Immature natural killer cell (primary cell): ENCODE measurements around the gene RAB34. TPM values are rescaled to one million over a fixed set of nuclear protein-coding genes. Genes with fewer than 3 reads are reported as not detected.
A peak's percentile ranks its signal among the peaks of the same experiment; 100 is the strongest.
"Not testable (repeated sequence)": the region's sequence is repeated elsewhere in the genome, so short reads cannot be mapped to it uniquely, and the experiment has no call there.

Source experiments
- DNase-seq, 3 donors: peaks; one replicate each; pipeline ENCODE4 v3.0.0; 2022; ENCODE audit warnings: mixed read lengths in 1 of 3
- H3K27ac Mint-ChIP-seq, 6 donors: one replicate each; pipeline ENCODE4 v1.8.0; 2020; ENCODE audit warnings: mixed read lengths in 6 of 6, mild to moderate bottlenecking in 5 of 6, inconsistent platforms in 4 of 6, moderate library complexity in 3 of 6
- H3K27me3 Mint-ChIP-seq, 3 donors: one replicate each; pipeline ENCODE4 v1.8.0; 2020 to 2021; ENCODE audit warnings: low read depth in 3 of 3, mild to moderate bottlenecking in 3 of 3, mixed read lengths in 3 of 3, moderate library complexity in 3 of 3, inconsistent platforms in 1 of 3
- H3K36me3 Mint-ChIP-seq, 3 donors: one replicate each; pipeline ENCODE4 v1.8.0; 2020; ENCODE audit warnings: mixed read lengths in 3 of 3, inconsistent platforms in 2 of 3, mild to moderate bottlenecking in 2 of 3
- H3K4me1 Mint-ChIP-seq, 2 donors: one replicate each; pipeline ENCODE4 v1.8.0; 2020; ENCODE audit warnings: inconsistent platforms in 2 of 2, mild to moderate bottlenecking in 2 of 2, mixed read lengths in 2 of 2, moderate library complexity in 1 of 2
- H3K4me3 Mint-ChIP-seq, 5 donors: one replicate each; pipeline ENCODE4 v1.8.0; 2020; ENCODE audit warnings: mild to moderate bottlenecking in 5 of 5, mixed read lengths in 5 of 5, inconsistent platforms in 3 of 5, moderate library complexity in 3 of 5
- H3K9me3 Mint-ChIP-seq, 6 donors: one replicate each; pipeline ENCODE4 v1.8.0; 2020; ENCODE audit warnings: mild to moderate bottlenecking in 6 of 6, mixed read lengths in 6 of 6, inconsistent platforms in 4 of 6, moderate library complexity in 3 of 6
- polyA plus RNA-seq, 3 donors: library from polyadenylated mRNA; unstranded; fragments of 300-500 nt; fragmentation: Illumina TruSeq; gene quantifications; one replicate each; pipeline ENCODE4 v1.2.3, GENCODE V29; 2021

Gene RAB34
- polyA plus RNA-seq, 3 donors from 2014 or later, result 2.3 to 6.1 (median 5.3) TPM

DNA sequence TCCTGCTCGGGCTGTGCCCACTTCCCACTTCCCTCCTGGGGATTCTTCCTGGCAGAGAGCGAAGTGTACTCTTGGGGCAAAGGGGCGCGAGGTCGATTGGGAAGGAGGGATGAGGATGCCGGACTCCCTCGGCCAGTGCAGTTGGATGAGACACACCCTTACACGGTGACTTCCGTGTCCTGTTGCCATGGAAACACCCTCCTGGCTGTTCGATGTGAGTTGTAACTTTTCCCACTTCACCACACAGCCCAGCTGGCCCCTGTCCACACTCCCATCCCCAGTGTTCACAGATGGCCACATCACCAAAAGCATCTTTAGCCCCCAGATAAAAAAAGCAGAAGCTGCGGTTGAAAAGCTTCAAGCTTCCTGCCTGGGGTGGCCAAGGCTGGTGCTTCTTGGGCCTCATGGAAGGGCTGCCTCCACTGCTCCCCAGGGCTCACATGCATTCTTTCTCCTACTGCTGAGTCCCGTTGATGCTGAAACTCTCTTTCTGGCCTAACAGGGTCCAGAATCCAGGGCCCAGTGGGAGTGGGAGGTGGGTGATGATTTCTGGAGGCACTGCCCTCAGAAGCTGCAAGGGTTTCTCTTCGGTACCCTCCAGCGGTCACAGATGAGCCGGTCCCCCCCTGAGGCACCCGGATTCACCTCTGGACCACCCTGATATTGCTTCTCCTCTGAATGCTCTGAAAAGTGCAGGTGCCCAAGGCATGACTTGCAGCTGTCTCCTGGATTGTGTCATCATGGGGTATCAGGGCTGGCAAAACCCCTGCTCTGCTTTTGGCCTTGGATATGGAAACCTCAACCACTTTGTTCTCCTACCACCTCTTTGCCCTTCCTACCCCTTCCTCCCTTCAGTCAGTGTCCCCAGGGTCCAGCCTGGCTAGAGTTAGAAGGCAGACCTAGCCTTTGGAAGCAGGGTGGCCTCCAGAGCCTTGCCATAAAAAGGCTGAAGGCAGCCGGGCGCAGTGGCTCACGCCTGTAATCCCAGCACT, 24.0 kb upstream of the RAB34 start:
- DNase-seq, result no peak
- Mint-ChIP-seq H3K27ac (no peak overlapping the region), H3K9me3 (no peaks in the 10 kb centered on the region), H3K36me3 (no peaks in the 10 kb centered on the region), H3K4me1 (peaks cover 10 to 22% of the 10 kb centered on the region in 2 donors), H3K4me3 (peak overlapping the region in 3 of 5 donors; percentile 13 to 18 (median 17)), H3K27me3 (peaks cover 2 to 12% (median 5%) of the 10 kb centered on the region in 3 donors)

DNA sequence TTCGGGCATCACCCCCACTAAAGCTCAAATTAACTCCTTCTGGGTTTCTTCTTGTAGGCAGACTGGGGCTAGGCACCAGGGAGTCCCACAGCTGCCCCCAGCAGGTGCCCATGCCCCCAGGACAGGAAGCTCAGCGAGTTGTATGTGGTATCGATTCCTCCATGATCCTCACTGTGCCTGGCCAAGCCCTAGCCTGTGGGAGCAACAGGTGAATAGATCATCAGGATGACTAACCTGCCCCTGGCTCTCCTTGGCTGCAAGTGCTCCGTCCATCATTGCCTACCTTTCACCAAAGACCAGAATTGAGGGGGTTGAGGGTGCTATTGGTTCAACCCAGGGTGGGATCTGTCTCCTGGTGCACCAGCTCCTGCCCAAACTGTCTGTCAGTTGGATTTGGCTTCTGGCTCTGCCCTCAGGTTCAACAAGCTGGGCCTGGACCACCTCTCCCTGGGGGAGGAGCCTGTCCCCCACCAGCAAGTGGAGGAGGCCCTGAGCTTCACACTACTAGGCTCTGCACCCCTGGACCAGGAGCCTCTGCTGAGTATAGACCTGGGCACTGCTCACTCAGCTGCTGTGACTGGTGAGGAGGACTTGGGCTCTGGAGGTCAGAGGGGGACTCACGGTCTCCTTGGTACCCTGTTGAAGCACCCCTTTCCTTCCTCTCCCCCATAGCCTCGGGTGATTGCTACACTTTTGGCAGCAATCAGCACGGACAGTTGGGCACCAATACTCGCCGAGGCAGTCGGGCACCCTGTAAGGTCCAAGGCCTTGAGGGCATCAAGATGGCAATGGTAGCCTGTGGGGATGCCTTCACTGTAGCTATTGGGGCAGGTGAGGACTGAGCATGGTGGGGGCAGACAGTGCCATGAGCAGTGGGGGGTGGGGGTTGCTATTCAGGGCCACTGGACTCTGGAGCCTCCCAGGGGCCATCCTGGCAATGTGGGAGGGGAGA, 23.0 kb upstream of the RAB34 start:
- Mint-ChIP-seq H3K27me3 (peaks cover 2 to 11% (median 3%) of the 10 kb centered on the region in 3 donors), H3K36me3 (no peaks in the 10 kb centered on the region), H3K4me3 (peak overlapping the region in 2 of 5 donors; percentile 13 to 17), H3K9me3 (no peaks in the 10 kb centered on the region), H3K4me1 (peaks cover 10 to 16% of the 10 kb centered on the region in 2 donors), H3K27ac (no peak overlapping the region)
- no peak for DNase-seq

DNA sequence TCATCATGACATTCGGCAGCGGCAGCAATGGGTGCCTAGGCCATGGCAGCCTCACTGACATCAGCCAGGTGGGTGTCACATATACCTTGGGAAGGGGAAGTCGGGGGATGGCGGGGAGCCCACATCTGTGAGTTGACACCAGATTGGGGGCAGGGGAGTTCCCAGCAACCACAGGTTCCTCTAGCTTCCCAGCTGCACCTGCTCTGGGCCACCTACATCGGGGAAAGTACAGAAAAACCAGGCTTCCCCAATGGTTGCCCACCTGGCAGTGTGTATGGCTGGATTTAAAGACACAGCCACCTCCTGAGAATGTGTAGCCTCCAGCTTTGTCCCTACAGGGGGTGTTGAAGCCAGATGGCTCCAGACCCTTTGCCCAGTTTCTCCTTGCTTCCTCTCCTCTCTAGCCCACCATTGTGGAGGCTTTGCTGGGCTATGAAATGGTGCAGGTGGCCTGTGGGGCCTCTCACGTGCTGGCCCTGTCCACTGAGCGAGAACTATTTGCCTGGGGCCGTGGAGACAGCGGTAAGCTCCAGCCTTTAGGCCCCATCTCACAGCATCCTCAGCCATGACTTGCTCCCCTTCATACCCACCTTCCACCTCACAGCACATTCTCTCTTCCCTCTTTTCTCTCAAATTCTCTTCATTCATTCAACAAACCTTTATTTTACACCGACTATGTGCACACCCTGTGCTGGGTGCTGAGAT, 21.2 kb upstream of the RAB34 start:
- Mint-ChIP-seq H3K4me1 (peaks cover 0 to 4% of the 10 kb centered on the region in 2 donors), H3K27ac (peak overlapping the region in 1 of 6 donors; percentile 71)
- DNase-seq, result no peak

DNA sequence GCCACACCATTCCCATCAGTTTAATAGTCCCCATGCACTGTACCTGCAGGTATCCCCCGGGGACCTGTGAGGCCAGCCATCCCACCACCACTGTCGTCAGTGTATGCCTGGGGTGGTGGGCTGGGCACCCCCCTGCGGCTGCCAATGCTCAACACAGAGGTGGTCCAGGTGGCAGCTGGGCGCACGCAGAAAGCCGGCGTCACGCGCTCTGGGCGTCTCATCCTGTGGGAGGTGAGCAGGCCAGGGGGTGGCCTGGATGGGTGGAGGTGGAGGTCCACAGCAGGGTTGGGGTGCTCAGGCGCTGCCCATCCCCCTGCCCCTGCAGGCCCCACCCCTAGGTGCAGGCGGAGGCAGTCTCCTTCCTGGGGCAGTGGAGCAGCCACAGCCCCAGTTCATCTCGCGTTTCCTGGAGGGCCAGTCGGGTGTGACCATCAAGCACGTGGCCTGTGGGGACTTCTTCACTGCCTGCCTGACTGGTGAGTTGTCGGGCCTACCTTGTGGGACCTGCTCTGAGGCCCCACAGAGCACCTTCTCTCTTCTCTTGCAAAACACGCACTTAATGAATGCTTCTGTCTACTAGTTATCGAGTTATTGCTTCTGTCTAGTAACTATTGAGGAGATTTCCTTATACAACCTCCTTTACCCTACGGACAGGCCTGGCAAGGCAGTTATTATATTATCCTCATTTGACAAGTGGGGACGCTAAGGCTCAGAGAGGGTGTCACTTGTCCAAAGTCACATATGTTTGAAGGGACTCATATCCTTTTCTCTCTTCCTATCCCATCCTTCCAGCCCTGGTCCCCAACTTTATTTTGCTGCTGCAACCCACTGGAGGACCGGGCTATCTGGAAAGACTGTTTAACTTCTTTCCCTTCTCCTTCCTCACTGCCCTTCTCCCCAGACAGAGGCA, 20.4 kb upstream of the RAB34 start:
- H3K9me3 Mint-ChIP-seq, result no peaks in the 10 kb centered on the region
- H3K4me1 Mint-ChIP-seq, result peaks cover 0 to 2% of the 10 kb centered on the region in 2 donors
- peak overlapping the region in 1 of 6 donors; percentile 71 for H3K27ac Mint-ChIP-seq
- H3K4me3 Mint-ChIP-seq, result no peak overlapping the region
- no peak for DNase-seq
- H3K27me3 Mint-ChIP-seq, result peaks cover 0 to under 1% (median under 1%) of the 10 kb centered on the region in 3 donors
- no peaks in the 10 kb centered on the region for H3K36me3 Mint-ChIP-seq

More for the DNA sequence above, 21.2 kb upstream of the RAB34 start:
- H3K9me3 Mint-ChIP-seq, result no peaks in the 10 kb centered on the region
- H3K4me3 Mint-ChIP-seq, result no peak overlapping the region
- H3K27me3 Mint-ChIP-seq, result peaks cover 0 to 3% (median 2%) of the 10 kb centered on the region in 3 donors
- H3K36me3 Mint-ChIP-seq, result no peaks in the 10 kb centered on the region

DNA sequence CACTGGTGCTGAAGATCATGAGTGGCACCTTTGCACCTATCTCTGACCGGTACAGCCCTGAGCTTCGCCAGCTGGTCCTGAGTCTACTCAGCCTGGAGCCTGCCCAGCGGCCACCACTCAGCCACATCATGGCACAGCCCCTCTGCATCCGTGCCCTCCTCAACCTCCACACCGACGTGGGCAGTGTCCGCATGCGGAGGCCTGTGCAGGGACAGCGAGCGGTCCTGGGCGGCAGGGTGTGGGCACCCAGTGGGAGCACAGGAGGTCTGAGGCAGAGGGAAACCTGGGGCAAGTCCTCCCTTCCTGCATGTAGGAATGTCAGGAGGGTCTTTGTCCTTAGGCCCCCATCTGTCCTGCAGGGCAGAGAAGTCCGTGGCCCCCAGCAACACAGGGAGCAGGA, 19.6 kb upstream of the RAB34 start:
- Mint-ChIP-seq H3K4me1 (no peaks in the 10 kb centered on the region), H3K36me3 (no peaks in the 10 kb centered on the region), H3K4me3 (no peak overlapping the region), H3K27me3 (no peaks in the 10 kb centered on the region), H3K27ac (no peak overlapping the region), H3K9me3 (no peaks in the 10 kb centered on the region)
- DNase-seq, result no peak

DNA sequence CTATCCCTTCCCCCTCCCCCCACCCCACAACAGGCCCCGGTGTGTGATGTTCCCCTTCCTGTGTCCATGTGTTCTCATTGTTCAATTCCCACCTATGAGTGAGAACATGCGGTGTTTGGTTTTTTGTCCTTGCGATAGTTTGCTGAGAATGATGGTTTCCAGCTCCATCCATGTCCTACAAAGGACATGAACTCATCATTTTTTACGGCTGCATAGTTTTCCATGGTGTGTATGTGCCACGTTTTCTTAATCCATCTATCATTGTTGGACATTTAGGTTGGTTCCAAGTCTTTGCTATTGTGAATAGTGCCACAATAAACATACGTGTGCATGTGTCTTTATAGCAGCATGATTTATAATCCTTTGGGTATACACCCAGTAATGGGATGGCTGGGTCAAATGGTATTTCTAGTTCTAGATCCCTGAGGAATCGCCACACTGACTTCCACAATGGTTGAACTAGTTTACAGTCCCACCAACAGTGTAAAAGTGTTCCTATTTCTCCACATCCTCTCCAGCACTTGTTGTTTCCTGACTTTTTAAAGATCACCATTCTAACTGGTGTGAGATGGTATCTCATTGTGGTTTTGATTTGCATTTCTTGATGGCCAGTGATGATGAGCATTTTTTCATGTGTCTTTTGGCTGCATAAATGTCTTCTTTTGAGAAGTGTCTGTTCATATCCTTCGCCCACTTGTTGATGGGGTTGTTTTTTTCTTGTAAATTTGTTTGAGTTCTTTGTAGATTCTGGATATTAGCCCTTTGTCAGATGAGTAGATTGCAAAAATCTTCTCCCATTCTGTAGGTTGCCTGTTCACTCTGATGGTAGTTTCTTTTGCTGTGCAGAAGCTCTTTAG, 18.5 kb upstream of the RAB34 start:
- H3K27me3 Mint-ChIP-seq, H3K27ac Mint-ChIP-seq: not testable (repeated sequence)

DNA sequence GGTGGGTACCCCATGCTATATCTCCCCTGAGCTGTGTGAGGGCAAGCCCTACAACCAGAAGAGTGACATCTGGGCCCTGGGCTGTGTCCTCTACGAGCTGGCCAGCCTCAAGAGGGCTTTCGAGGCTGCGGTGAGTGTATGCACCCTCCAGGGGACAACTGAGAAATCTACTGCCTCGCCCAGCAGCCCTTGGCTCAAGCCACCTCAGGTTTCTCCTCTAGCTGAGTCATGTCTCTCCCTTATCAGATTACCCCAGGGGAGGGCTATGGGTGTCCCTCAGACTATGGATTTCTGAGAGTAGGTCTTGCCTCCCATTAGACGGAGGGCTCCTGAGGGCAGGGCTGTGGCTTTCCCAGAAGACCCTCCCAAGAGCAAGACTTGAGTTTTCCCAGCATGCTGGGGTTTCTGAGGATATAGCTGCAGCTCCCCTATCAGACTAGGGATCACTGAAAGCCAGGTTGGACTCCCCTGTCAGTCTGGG, 17.6 kb upstream of the RAB34 start:
- DNase-seq, result no peak
- H3K9me3 Mint-ChIP-seq, result no peaks in the 10 kb centered on the region

More for the DNA sequence above, 18.5 kb upstream of the RAB34 start:
- not testable (repeated sequence) for H3K9me3 Mint-ChIP-seq, DNase-seq, H3K4me3 Mint-ChIP-seq, H3K36me3 Mint-ChIP-seq, H3K4me1 Mint-ChIP-seq

DNA sequence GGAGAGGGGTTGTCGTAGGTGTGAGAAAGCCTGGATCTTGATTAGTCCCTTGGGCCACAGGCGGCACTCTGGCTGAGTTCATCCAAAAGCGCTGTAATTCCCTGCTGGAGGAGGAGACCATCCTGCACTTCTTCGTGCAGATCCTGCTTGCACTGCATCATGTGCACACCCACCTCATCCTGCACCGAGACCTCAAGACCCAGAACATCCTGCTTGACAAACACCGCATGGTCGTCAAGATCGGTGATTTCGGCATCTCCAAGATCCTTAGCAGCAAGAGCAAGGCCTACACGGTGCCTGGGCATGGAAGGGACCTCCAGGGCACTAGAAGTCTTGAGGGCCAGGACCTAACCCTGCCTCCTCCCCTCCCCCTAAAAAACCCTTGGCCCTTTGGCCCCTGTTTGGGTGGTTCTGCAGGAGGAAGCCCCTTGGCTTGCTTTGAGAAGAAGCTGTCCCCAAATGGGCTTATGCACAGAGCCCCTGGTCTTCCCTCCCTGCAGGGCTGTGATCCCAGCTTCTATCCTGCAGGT, 17.1 kb upstream of the RAB34 start:
- peaks cover 0 to 2% (median 0%) of the 10 kb centered on the region in 3 donors for H3K27me3 Mint-ChIP-seq
- H3K36me3 Mint-ChIP-seq, result no peaks in the 10 kb centered on the region
- DNase-seq, result no peak
- H3K4me3 Mint-ChIP-seq, result no peak overlapping the region
- no peak overlapping the region for H3K27ac Mint-ChIP-seq
- no peaks in the 10 kb centered on the region for H3K9me3 Mint-ChIP-seq
- H3K4me1 Mint-ChIP-seq, result no peaks in the 10 kb centered on the region

More for the DNA sequence above, 17.6 kb upstream of the RAB34 start:
- H3K4me1 Mint-ChIP-seq, result no peaks in the 10 kb centered on the region
- no peak overlapping the region for H3K27ac Mint-ChIP-seq
- no peaks in the 10 kb centered on the region for H3K36me3 Mint-ChIP-seq
- H3K4me3 Mint-ChIP-seq, result no peak overlapping the region
- H3K27me3 Mint-ChIP-seq, result no peaks in the 10 kb centered on the region

DNA sequence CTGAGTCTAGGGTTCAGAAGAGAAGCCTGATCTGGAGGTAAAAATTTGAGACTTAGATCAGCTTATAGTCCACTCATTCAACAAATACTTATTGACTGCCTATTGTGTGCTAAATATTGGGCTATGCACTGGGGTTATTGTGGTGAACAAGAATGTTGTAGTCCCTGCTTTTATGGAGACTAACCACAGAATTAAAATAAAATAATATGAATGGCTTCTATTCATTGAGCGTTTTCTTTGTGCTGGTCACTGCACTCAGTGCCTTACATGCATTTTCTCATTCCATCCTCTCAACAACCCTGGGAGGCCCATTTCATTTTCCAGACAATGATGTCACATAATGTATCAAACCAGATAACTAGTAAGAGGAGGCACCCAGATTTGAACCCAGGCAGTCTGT, 15.7 kb upstream of the RAB34 start:
- DNase-seq, result no peak
- H3K27ac Mint-ChIP-seq, result no peak overlapping the region
- H3K4me1 Mint-ChIP-seq, result peaks cover 6 to 9% of the 10 kb centered on the region in 2 donors
- H3K9me3 Mint-ChIP-seq, result no peaks in the 10 kb centered on the region
- no peaks in the 10 kb centered on the region for H3K36me3 Mint-ChIP-seq
- H3K27me3 Mint-ChIP-seq, result peaks cover 3 to 5% (median 4%) of the 10 kb centered on the region in 3 donors
- no peak overlapping the region for H3K4me3 Mint-ChIP-seq

DNA sequence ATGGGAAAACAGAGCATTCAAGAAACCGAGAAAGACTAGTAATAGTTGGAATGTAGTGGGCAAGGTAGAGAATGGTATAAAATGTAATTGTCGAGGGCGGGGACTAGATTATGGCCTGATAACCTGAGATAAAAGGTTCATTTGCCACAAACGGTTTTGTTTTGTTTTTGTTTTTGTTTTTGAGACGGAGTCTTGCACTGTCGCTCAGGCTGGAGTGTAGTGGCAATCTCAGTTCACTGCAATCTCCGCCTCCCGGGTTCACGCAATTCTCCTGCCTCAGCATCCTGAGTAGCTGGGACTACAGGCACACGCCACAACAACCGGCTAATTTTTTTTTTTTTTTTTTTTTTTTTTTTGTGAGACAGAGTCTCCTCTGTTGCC, 12.3 kb upstream of the RAB34 start:
- DNase-seq, result no peak
- H3K4me3 Mint-ChIP-seq, result peak overlapping the region in 2 of 5 donors; percentile 7 to 47
- peak overlapping the region in 1 of 6 donors; percentile 35 for H3K27ac Mint-ChIP-seq
- no peaks in the 10 kb centered on the region for H3K9me3 Mint-ChIP-seq
- H3K4me1 Mint-ChIP-seq, result peaks cover 30 to 34% of the 10 kb centered on the region in 2 donors
- peaks cover 6 to 10% (median 7%) of the 10 kb centered on the region in 3 donors for H3K27me3 Mint-ChIP-seq
- H3K36me3 Mint-ChIP-seq, result peaks cover 0 to under 1% (median 0%) of the 10 kb centered on the region in 3 donors

DNA sequence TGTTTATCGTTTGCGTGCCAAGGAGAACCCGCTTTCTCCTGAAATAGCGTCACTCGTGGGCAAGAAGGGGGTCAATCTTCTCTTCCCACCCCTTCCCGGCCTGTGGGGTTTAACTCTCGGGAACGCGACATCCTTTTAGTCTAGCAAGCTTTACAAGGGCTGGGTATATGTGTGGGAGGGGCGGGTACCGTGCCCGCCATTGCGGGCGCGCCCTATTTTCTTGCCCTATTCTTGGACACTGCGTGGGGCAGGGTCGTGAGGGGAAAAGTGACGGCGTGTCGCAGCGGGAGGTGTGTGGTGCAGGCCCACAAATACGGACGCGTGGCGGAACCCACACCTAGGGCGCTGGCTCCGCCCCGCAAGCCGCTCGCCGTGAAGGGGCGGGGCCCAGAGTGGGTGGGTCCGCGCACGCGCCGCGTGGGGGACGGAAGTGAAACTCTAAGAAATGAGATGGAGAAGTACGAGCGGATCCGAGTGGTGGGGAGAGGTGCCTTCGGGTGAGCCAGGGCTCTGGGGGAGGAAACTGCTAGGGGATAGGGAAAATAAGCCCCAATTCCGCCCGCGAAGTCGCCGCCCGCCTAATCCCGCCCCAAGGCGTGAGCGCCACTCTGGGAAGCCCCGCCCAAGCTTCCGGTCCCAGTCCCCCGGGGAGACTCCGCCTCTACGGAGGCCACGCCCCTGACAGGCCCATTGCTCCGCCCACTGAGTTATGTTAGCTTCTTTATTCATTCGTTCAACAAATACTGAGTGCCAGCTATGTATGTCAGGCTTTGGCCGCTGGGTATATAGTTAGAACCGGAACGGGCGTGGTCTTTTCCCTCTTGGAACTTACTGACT, 10.9 kb upstream of the RAB34 start, which contains the start of gene NEK8:
TSS of gene NEK8 (plus strand) at position 425 of the 837 bp plus-strand sequence. CDS start at position 451, 26 bp downstream.
- H3K27ac Mint-ChIP-seq, result peak within 1 kb of the TSS; percentile 93 to 98 (median 97)
- H3K4me3 Mint-ChIP-seq, result peak within 1 kb of the TSS; percentile 93 to 98 (median 94)
- H3K9me3 Mint-ChIP-seq, result no peaks in the 10 kb centered on the region
- peak; percentile 96 to 97 (median 97) for DNase-seq
- H3K36me3 Mint-ChIP-seq, result peaks cover 4 to 14% (median 8%) of the 10 kb centered on the region in 3 donors
- peaks cover 38 to 46% of the 10 kb centered on the region in 2 donors for H3K4me1 Mint-ChIP-seq
- H3K27me3 Mint-ChIP-seq, result peaks cover 7 to 10% (median 10%) of the 10 kb centered on the region in 3 donors
